Fibroblast of the aortic adventitia (primary cell): Measurements from ENCODE around the gene SUCLA2. TPM values are rescaled to one million over a fixed set of nuclear protein-coding genes. Genes with fewer than 3 reads are reported as not detected.

Source experiments
- DNase-seq: peaks from one replicate; pipeline ENCODE4 v3.0.0-alpha.2; 2010; ENCODE audit warnings: low read depth
- H3K4me3 ChIP-seq: 2 replicates; pipeline ENCODE4 v1.5.1; 2011; ENCODE audit warnings: low read depth, mild to moderate bottlenecking, control low read depth, low read length, moderate library complexity
- total RNA-seq: library from RNA; depleted of rRNA; stranded (reverse); fragments of >200 nt; gene quantifications from 2 replicates; pipeline ENCODE4 v1.2.3, GENCODE V29; 2012; ENCODE audit warnings: low replicate concordance
- TF ChIP-seq, protein P1 (sequence below): IDR thresholded peaks from 2 replicates; pipeline ENCODE4 v1.5.1; 2011; ENCODE audit warnings: mild to moderate bottlenecking, low read length, control low read depth, inconsistent platforms; ENCODE audit not compliant: insufficient read depth

Gene SUCLA2
- total RNA-seq, 1 donor, result 57.8 TPM

GRCh38 chr13:48038761-48039160 lies 37.7 kb upstream of the SUCLA2 start:
- TF ChIP-seq, protein P1, sequence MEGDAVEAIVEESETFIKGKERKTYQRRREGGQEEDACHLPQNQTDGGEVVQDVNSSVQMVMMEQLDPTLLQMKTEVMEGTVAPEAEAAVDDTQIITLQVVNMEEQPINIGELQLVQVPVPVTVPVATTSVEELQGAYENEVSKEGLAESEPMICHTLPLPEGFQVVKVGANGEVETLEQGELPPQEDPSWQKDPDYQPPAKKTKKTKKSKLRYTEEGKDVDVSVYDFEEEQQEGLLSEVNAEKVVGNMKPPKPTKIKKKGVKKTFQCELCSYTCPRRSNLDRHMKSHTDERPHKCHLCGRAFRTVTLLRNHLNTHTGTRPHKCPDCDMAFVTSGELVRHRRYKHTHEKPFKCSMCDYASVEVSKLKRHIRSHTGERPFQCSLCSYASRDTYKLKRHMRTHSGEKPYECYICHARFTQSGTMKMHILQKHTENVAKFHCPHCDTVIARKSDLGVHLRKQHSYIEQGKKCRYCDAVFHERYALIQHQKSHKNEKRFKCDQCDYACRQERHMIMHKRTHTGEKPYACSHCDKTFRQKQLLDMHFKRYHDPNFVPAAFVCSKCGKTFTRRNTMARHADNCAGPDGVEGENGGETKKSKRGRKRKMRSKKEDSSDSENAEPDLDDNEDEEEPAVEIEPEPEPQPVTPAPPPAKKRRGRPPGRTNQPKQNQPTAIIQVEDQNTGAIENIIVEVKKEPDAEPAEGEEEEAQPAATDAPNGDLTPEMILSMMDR, result no peak
- H3K4me3 ChIP-seq, result no peak overlapping the region
- DNase-seq, result no peak

DNA sequence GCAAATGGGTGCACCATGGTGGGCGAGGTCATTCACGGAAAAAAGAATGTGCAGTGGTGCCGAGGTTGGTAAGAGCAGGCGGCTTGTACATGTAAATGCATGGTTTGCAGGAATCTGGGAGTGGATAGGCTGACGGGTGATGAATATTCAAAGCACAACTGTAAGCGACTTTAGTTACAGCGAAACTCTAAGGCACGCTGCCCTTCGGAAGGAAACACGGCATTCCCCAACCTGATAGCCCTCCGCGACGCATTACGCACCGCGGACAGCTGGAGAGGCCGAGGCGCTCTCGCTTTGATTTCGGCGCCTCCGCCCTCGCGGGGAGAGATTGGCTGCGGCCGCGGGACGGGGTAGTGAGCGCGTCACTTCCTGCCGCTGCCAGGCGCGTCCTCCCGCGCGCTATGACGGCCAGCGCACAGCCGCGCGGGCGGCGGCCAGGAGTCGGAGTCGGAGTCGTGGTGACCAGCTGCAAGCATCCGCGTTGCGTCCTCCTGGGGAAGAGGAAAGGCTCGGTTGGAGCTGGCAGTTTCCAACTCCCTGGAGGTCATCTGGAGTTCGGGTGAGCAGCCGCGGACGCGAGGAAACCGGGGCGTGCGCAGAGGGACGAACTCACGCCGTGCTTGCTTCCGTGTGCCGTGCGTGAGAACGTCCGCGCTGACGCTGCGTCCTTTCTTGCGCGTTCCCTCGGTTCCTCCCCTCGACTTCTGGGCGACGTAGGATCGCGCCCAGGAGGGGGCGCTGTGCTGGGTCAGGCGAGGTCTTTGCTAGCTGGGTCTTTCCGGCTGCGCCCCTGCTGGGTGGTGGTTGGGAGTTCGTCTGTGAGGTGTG lies 36.5 kb upstream of the SUCLA2 start, which contains the start of gene NUDT15:
Gene NUDT15 (plus strand): TSS at position 381 of the 828 bp plus-strand sequence. CDS start 21 bp downstream, at position 402.
- TF ChIP-seq, protein P1, result peak; percentile 98
- H3K4me3 ChIP-seq, result peak within 1 kb of the TSS; percentile 88
- peak; percentile 96 for DNase-seq

GRCh38 chr13:48029859-48030258 lies 28.8 kb upstream of the SUCLA2 start:
- TF ChIP-seq, protein P1, result no peak
- DNase-seq, result no peak
- no peak overlapping the region for H3K4me3 ChIP-seq

DNA sequence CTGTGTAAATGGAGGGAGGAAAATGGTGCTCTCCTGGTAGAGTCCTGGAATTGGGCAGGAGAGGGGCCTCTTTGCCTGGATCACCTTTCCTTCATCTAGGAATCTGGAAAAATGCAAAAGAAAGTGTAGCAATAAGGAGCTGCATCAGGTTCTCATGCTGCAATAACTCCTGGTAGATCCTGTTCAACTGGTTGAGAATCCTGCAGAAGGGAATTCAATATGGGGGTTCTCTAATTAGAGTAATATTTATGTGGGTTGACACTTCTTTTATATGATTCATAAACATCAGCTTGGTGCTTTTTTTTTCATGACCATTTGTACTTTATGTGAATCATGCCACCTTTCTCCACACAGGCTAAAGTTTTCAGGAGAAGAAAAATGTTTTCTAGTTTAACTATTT lies 27.0 kb upstream of the SUCLA2 start:
- H3K4me3 ChIP-seq, result no peak overlapping the region
- DNase-seq, result no peak
- TF ChIP-seq, protein P1, result no peak

- no peak overlapping the region for H3K4me3 ChIP-seq
- no peak for DNase-seq
- TF ChIP-seq, protein P1, result no peak
These were observed 18.7 kb upstream of the SUCLA2 start for GRCh38 chr13:48019796-48020195.

DNA sequence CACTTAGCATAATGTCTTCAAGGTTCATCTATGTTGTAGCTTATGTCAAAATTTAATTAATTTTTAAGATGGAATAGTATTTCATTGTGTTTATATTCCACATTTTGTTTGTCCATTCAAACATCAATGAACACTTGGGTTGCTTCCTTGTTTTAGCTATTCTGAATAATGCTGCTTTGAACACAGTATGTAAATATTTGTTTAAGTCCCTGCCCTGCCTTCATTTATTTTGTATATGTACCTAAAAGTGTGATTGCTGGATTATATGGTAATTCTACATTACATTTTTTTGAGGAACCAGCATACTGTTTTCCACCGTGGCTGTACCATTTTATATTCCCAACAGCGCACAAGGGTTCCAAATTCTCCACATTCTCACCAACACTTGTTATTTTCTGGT lies 17.6 kb upstream of the SUCLA2 start:
- TF ChIP-seq, protein P1, result no peak
- DNase-seq, result no peak
- H3K4me3 ChIP-seq, result no peak overlapping the region

DNA sequence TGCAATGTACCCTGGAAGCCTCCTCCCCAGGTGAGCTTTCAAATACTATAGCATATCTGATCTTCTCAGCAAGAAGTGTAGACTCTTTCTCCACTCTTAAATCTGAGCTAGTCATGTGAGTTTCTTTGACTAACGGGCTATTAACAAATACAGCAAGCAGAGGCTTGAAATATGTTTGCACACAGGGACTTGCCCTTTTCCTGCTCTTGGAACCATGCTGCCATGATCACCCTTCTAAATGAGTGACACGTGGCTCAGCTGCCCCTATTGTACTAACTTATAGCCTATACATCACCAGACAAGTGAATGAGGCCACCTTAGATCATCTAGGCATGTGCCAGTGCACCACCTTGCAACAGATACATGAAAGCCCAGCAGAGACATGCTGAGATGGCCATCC lies 13.3 kb upstream of the SUCLA2 start:
- TF ChIP-seq, protein P1, result no peak
- no peak overlapping the region for H3K4me3 ChIP-seq
- DNase-seq, result no peak
